K562 (cell line): Measurements from ENCODE around the gene ZNF692. TPM values are rescaled to one million over a fixed set of nuclear protein-coding genes. Genes with fewer than 3 reads are reported as not detected.

Source experiments
- ARID4B ChIP-seq: sonication (generic); formaldehyde crosslinking; IDR thresholded peaks from 2 replicates; pipeline ENCODE4 v1.8.0; 2022; ENCODE audit warnings: mild to moderate bottlenecking, missing genetic modification reagents
- C11orf30 ChIP-seq: fragments of 450-650 bp; IDR thresholded peaks from 2 replicates; pipeline ENCODE4 v1.6.1; 2016; ENCODE audit warnings: low read depth, mild to moderate bottlenecking
- CBFB ChIP-seq: sonication (generic); formaldehyde crosslinking; IDR thresholded peaks from 2 replicates; pipeline ENCODE4 v1.4.0; 2020; ENCODE audit warnings: mild to moderate bottlenecking, missing genetic modification reagents
- DACH1 ChIP-seq: fragments of 450-650 bp; IDR thresholded peaks from 2 replicates; pipeline ENCODE4 v1.6.1; 2018; ENCODE audit not compliant: partially characterized antibody
- ETS1 ChIP-seq: conservative IDR thresholded peaks from 2 replicates; pipeline ENCODE4 v1.6.1; 2011; ENCODE audit warnings: low read depth, mild to moderate bottlenecking, low read length; ENCODE audit not compliant: control insufficient read depth
- KAT7 ChIP-seq: sonication (generic); formaldehyde crosslinking; IDR thresholded peaks from 2 replicates; pipeline ENCODE4 v1.8.0; 2022; ENCODE audit warnings: missing genetic modification reagents, mild to moderate bottlenecking, borderline replicate concordance
- NR1H2 ChIP-seq: sonication (generic); formaldehyde crosslinking; IDR thresholded peaks from 2 replicates; pipeline ENCODE4 v1.4.0; 2020; ENCODE audit warnings: mild to moderate bottlenecking, missing genetic modification reagents
- REST ChIP-seq, 2 experiments: fragments of 450-650 bp; formaldehyde crosslinking in 1 of 2; IDR thresholded peaks; 2 replicates each; pipeline versions ENCODE4 v1.4.0 to v1.6.1; 2014 to 2020; ENCODE audit warnings: mild to moderate bottlenecking in 2 of 2, borderline replicate concordance in 1 of 2, low read depth in 1 of 2
- SMARCA5 ChIP-seq: fragments of 450-650 bp; IDR thresholded peaks from 2 replicates; pipeline ENCODE4 v1.6.1; 2016
- SMC3 ChIP-seq: conservative IDR thresholded peaks from 2 replicates; pipeline ENCODE4 v1.6.1; 2011; ENCODE audit warnings: low read depth, low read length, improper control_type of control experiment; ENCODE audit not compliant: insufficient read depth
- SUPT5H ChIP-seq: fragments of 450-650 bp; IDR thresholded peaks from 2 replicates; pipeline ENCODE4 v1.6.1; 2016
- ZC3H11A ChIP-seq: IDR thresholded peaks from 2 replicates; pipeline ENCODE4 v1.6.1; 2012; ENCODE audit warnings: low read depth, low read length, improper control_type of control experiment
- ZFPM2 ChIP-seq: fragments of 250-450 bp; sonication (Bioruptor Pico); IDR thresholded peaks from 2 replicates; pipeline ENCODE4 v1.5.1; 2022; ENCODE audit warnings: mild to moderate bottlenecking
- ZNF23 ChIP-seq: fragments of 250-450 bp; sonication (Bioruptor Pico); IDR thresholded peaks from 2 replicates; pipeline ENCODE4 v1.4.0; 2020; ENCODE audit warnings: mild to moderate bottlenecking
- polyA plus RNA-seq, 8 experiments: library from polyadenylated mRNA; depleted of rRNA in 4 of 8; stranded (reverse) in 5 of 8; unstranded in 3 of 8; fragments of >200 nt; fragmentation: Nextera tagmentation in 2 of 8; fragmentation: Illumina TruSeq in 1 of 8; extraction: Ambion mirVana in 2 of 8; extraction: Trizol in 1 of 8; gene quantifications; 2 replicates each; pipeline versions ENCODE4 v1.2.1 to v1.2.3, GENCODE V29; 2011 to 2014; ENCODE audit warnings: inconsistent platforms in 1 of 8, missing spikeins in 1 of 8
- total RNA-seq, 7 experiments: library from RNA; depleted of rRNA in 6 of 7; stranded (reverse); fragments of >200 nt in 6 of 7; fragmentation: Illumina TruSeq in 2 of 7; extraction: Trizol in 2 of 7; gene quantifications; 2 replicates each; pipeline versions ENCODE4 v1.2.1 to v1.2.3, GENCODE V29; 2011 to 2021; ENCODE audit warnings: low replicate concordance in 1 of 7

ZNF692 gene
- total and polyA plus RNA-seq, 9 of the 15 experiments (the other 6 are each of a cell fraction or from before 2014, with no cell fraction given), result 8.4 to 143 (median 55.9) TPM

GRCh38 chr1:248906009-248906752, 47.3 kb upstream of the ZNF692 start, which contains the start of gene PGBD2 (continued):
- TF ChIP-seq REST (IDR thresholded peaks at IDR 0.05; ENCODE audit: borderline replicate concordance) (peak; percentile 74; the same call in 1 of the 2 replicates), REST (CRISPR knock-in tag; IDR thresholded peaks at IDR 0.05; ENCODE audit: low read depth) (peak; percentile 78; the same call in 1 of the 2 replicates), ZFPM2 (no peak), SUPT5H (peak; percentile 85), ZC3H11A (no peak), ZNF23 (CRISPR knock-in tag) (0 out of 2 replicates have a peak, but pooled peaks have one; percentile 68), KAT7 (peak; percentile 93; the same call in 1 of the 2 replicates), C11orf30 (0 out of 2 replicates have a peak, but pooled peaks have one; percentile 43), CBFB (CRISPR knock-in tag) (no peak), DACH1 (peak; percentile 49), SMARCA5 (peak; percentile 100), NR1H2 (CRISPR knock-in tag) (peak; percentile 93; the same call in 1 of the 2 replicates), ARID4B (CRISPR knock-in tag) (peak; percentile 91), ETS1 (peak; percentile 66), SMC3 (peak; percentile 66; the same call in 1 of the 2 replicates)
